ENCODE data around the gene LANCL1.

Gene LANCL1

GRCh38 chr2:210388148-210388547 lies 88.4 kb downstream of the LANCL1 start:
- H3K9me3 ChIP-seq (ENCODE audit: control insufficient read depth, insufficient read depth, low read depth, low read length): no peaks in the 10 kb centered on the region
- no peak overlapping the region for H3K4me3 ChIP-seq (ENCODE audit: low read depth, low read length)
- ChIA-PET POLR2A (no interaction called here), CTCF (no interaction called here)
- no peaks in the 10 kb centered on the region for H3K36me3 ChIP-seq (ENCODE audit: control insufficient read depth in 2 of 2, insufficient read depth in 1 of 2, low read length in 2 of 2)
- H3K27ac ChIP-seq (ENCODE audit: extremely low read depth, low read depth, low read length): no peak overlapping the region
- no peaks in the 10 kb centered on the region for H3K4me1 ChIP-seq (ENCODE audit: control insufficient read depth, insufficient read depth, low read length)
- TF ChIP-seq ZNF175 (tag by site-specific recombination; IDR thresholded peaks at IDR 0.05) (no peak), ELK4 (IDR thresholded peaks at IDR 0.05; ENCODE audit: borderline replicate concordance, low read depth, low read length) (no peak), ZBTB21 (tag by site-specific recombination; IDR thresholded peaks at IDR 0.05) (no peak), ZNF555 (tag by site-specific recombination; conservative IDR thresholded peaks at IDR 0.05) (no peak), ZNF37A (tag by site-specific recombination; IDR thresholded peaks at IDR 0.05) (no peak), KLF7 (tag by site-specific recombination; IDR thresholded peaks at IDR 0.05; ENCODE audit: borderline replicate concordance) (no peak), ZNF549 (tag by site-specific recombination; IDR thresholded peaks at IDR 0.05) (no peak), MEIS1 (CRISPR knock-in tag; IDR thresholded peaks at IDR 0.05; ENCODE audit: borderline replicate concordance) (no peak), ZNF391 (tag by site-specific recombination; IDR thresholded peaks at IDR 0.05; ENCODE audit: borderline replicate concordance, low read depth) (no peak), PRDM2 (tag by site-specific recombination; IDR thresholded peaks at IDR 0.05; ENCODE audit: borderline replicate concordance) (no peak), CTCF (tag by site-specific recombination; IDR thresholded peaks at IDR 0.05) (no peak), ZNF433 (tag by site-specific recombination; IDR thresholded peaks at IDR 0.05; ENCODE audit: low read depth) (no peak)

- CTCF ChIA-PET: no interaction called here
- H3K36me3 ChIP-seq (ENCODE audit: control insufficient read depth in 2 of 2, insufficient read depth in 1 of 2, low read length in 2 of 2): no peaks in the 10 kb centered on the region
- TF ChIP-seq ATF2 (tag by site-specific recombination; IDR thresholded peaks at IDR 0.05; ENCODE audit: low read depth) (no peak), AEBP2 (tag by site-specific recombination; IDR thresholded peaks at IDR 0.05; ENCODE audit: borderline replicate concordance) (no peak), ZBTB7A (tag by site-specific recombination; IDR thresholded peaks at IDR 0.05; ENCODE audit: low read depth) (no peak), ZNF362 (tag by site-specific recombination; IDR thresholded peaks at IDR 0.05) (no peak), ZFHX2 (tag by site-specific recombination; conservative IDR thresholded peaks at IDR 0.05) (no peak)
- no peak overlapping the region for H3K27ac ChIP-seq (ENCODE audit: extremely low read depth, low read depth, low read length)
- POLR2A ChIA-PET: no interaction called here
- no peak overlapping the region for H3K4me3 ChIP-seq (ENCODE audit: low read depth, low read length)
- H3K4me1 ChIP-seq (ENCODE audit: control insufficient read depth, insufficient read depth, low read length): no peaks in the 10 kb centered on the region
- H3K9me3 ChIP-seq (ENCODE audit: control insufficient read depth, insufficient read depth, low read depth, low read length): no peaks in the 10 kb centered on the region
Observed at GRCh38 chr2:210387074-210387473, 89.5 kb downstream of the LANCL1 start.
